ENCODE results near the gene DCAF12.

GRCh38 chr9:34131571-34131970 is 5.1 kb upstream of the DCAF12 start:
- TF ChIP-seq ZSCAN18 (tag by site-specific recombination; IDR thresholded peaks at IDR 0.05) (no peak), ZBTB44 (tag by site-specific recombination; IDR thresholded peaks at IDR 0.05) (no peak), ZNF266 (tag by site-specific recombination; IDR thresholded peaks at IDR 0.05; ENCODE audit: low read depth) (no peak), ZNF274 (IDR thresholded peaks at IDR 0.05; ENCODE audit: low read length) (no peak), ZNF274 (tag by site-specific recombination; IDR thresholded peaks at IDR 0.05; ENCODE audit: borderline replicate concordance) (no peak), ZEB2 (tag by site-specific recombination; IDR thresholded peaks at IDR 0.05) (no peak), ZNF121 (tag by site-specific recombination; IDR thresholded peaks at IDR 0.05) (no peak)
